ENCODE measurements around the gene TPD52L1. TPM values are rescaled to one million over a fixed set of nuclear protein-coding genes. Genes with fewer than 3 reads are reported as not detected.

The TPD52L1 gene
- total RNA-seq, 1 donor from 2014 or later = 15.6 TPM

- TF ChIP-seq, protein P1, sequence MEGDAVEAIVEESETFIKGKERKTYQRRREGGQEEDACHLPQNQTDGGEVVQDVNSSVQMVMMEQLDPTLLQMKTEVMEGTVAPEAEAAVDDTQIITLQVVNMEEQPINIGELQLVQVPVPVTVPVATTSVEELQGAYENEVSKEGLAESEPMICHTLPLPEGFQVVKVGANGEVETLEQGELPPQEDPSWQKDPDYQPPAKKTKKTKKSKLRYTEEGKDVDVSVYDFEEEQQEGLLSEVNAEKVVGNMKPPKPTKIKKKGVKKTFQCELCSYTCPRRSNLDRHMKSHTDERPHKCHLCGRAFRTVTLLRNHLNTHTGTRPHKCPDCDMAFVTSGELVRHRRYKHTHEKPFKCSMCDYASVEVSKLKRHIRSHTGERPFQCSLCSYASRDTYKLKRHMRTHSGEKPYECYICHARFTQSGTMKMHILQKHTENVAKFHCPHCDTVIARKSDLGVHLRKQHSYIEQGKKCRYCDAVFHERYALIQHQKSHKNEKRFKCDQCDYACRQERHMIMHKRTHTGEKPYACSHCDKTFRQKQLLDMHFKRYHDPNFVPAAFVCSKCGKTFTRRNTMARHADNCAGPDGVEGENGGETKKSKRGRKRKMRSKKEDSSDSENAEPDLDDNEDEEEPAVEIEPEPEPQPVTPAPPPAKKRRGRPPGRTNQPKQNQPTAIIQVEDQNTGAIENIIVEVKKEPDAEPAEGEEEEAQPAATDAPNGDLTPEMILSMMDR (IDR thresholded peaks at IDR 0.05) = no peak
- H3K4me1 ChIP-seq = no peaks in the 10 kb centered on the region
- peaks cover 10% of the 10 kb centered on the region for H3K9me3 ChIP-seq
- ATAC-seq (no peak), DNase-seq (no peak)
- no peaks in the 10 kb centered on the region for H3K36me3 ChIP-seq
- no peak overlapping the region for H3K27ac ChIP-seq
- H3K4me3 ChIP-seq = no peak overlapping the region
- H3K27me3 ChIP-seq (ENCODE audit: low read depth) = no peaks in the 10 kb centered on the region
- intact Hi-C loops (cut with DNase I) = no loop called here
Measured at GRCh38 chr6:125246566-125246965, 93.0 kb downstream of the TPD52L1 start.

GRCh38 chr6:125248136-125248535 is 94.6 kb downstream of the TPD52L1 start:
- TF ChIP-seq, protein P1 (IDR thresholded peaks at IDR 0.05) = no peak
- intact Hi-C loops (cut with DNase I) = no loop called here
- Histone ChIP-seq H3K4me3 (no peak overlapping the region), H3K27me3 (ENCODE audit: low read depth) (no peaks in the 10 kb centered on the region), H3K4me1 (no peaks in the 10 kb centered on the region), H3K36me3 (no peaks in the 10 kb centered on the region), H3K27ac (no peak overlapping the region), H3K9me3 (peaks cover 6% of the 10 kb centered on the region)
- no peak for ATAC-seq
- no peak for DNase-seq

GRCh38 chr6:125250511-125250910 is 96.9 kb downstream of the TPD52L1 start:
- Histone ChIP-seq H3K4me3 (no peak overlapping the region), H3K27ac (no peak overlapping the region), H3K9me3 (no peaks in the 10 kb centered on the region), H3K27me3 (ENCODE audit: low read depth) (no peaks in the 10 kb centered on the region), H3K36me3 (no peaks in the 10 kb centered on the region), H3K4me1 (no peaks in the 10 kb centered on the region)
- ATAC-seq (no peak), DNase-seq (no peak)
- intact Hi-C loops (cut with DNase I) = no loop called here
- TF ChIP-seq, protein P1 (IDR thresholded peaks at IDR 0.05) = no peak

DNA sequence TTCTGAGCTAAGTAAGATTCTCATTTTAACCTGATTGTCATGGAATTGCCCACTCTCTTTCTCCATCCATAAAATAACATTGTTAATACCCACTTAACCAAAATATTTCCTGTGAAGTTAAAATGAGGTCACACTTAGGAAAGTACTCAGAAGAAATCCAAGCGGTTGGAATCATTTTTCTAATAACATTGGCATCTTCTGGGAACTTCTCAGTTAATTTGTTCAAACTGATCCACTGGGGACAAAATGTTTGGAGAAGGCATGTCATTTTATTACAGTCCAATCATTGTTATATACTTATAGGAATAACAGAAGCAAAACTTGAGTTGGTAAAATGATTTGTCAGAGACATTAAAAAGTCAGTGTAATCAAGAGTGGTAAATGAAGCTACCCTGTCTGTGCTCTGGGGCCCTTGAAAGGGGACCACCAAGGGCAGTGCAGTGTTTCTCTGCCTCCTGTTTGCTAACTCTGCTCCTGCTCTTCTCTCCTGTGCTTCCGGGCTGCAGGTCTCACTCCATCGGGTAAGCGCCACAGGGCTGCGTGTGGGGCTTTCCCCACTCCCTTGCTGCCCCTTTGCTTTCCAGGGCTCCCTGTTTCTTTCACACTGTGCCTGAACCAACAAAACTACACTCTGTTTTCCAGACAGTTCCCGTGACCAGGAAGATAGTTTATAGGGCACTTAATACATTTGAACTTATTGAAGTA is 98.1 kb downstream of the TPD52L1 start:
- Histone ChIP-seq H3K9me3 (no peaks in the 10 kb centered on the region), H3K27ac (no peak overlapping the region), H3K4me1 (no peaks in the 10 kb centered on the region), H3K27me3 (ENCODE audit: low read depth) (no peaks in the 10 kb centered on the region), H3K4me3 (no peak overlapping the region), H3K36me3 (no peaks in the 10 kb centered on the region)
- intact Hi-C loops (cut with DNase I) = no loop called here
- TF ChIP-seq, protein P1 (IDR thresholded peaks at IDR 0.05) = no peak
- peak in 1 of 2 donors; percentile 17 for ATAC-seq
- no peak for DNase-seq

DNA sequence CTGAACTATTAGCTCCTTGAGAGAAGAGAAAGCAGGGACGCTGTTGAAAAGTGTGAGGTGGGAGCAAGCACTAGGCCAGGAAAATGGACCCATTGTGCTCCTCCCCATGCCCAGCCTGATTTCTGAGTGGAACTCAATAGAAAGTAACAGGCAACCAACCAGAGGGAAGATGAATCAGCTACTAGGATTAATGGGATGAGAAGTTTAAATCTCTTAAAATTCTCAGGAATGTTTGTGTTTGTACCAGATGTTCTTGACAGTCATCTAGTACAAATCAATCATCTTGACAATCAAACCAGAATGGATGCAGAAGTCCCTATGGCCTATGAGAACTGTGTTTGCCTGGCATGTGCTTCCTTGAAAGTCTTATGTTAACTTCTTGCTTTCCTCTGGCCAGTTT is 99.3 kb downstream of the TPD52L1 start:
- Histone ChIP-seq H3K27ac (no peak overlapping the region), H3K4me1 (no peaks in the 10 kb centered on the region), H3K4me3 (no peak overlapping the region), H3K36me3 (no peaks in the 10 kb centered on the region), H3K27me3 (ENCODE audit: low read depth) (no peaks in the 10 kb centered on the region), H3K9me3 (no peaks in the 10 kb centered on the region)
- TF ChIP-seq, protein P1 (IDR thresholded peaks at IDR 0.05) = no peak
- intact Hi-C loops (cut with DNase I) = no loop called here
- DNase-seq (no peak), ATAC-seq (no peak)
